A375 (cell line): ENCODE results near the gene FBXO31. TPM values are rescaled to one million over a fixed set of nuclear protein-coding genes. Genes with fewer than 3 reads are reported as not detected.

ENCODE experiments used
- total RNA-seq: library from RNA; depleted of rRNA; stranded (reverse); fragments of >200 nt; shearing (Covaris generic); gene quantifications from 2 replicates; pipeline ENCODE4 v1.2.3, GENCODE V29; 2014; rRNA removed

Gene FBXO31, protein sequence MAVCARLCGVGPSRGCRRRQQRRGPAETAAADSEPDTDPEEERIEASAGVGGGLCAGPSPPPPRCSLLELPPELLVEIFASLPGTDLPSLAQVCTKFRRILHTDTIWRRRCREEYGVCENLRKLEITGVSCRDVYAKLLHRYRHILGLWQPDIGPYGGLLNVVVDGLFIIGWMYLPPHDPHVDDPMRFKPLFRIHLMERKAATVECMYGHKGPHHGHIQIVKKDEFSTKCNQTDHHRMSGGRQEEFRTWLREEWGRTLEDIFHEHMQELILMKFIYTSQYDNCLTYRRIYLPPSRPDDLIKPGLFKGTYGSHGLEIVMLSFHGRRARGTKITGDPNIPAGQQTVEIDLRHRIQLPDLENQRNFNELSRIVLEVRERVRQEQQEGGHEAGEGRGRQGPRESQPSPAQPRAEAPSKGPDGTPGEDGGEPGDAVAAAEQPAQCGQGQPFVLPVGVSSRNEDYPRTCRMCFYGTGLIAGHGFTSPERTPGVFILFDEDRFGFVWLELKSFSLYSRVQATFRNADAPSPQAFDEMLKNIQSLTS
- total RNA-seq: 24.6 and 34.1 TPM in 2 replicates

DNA sequence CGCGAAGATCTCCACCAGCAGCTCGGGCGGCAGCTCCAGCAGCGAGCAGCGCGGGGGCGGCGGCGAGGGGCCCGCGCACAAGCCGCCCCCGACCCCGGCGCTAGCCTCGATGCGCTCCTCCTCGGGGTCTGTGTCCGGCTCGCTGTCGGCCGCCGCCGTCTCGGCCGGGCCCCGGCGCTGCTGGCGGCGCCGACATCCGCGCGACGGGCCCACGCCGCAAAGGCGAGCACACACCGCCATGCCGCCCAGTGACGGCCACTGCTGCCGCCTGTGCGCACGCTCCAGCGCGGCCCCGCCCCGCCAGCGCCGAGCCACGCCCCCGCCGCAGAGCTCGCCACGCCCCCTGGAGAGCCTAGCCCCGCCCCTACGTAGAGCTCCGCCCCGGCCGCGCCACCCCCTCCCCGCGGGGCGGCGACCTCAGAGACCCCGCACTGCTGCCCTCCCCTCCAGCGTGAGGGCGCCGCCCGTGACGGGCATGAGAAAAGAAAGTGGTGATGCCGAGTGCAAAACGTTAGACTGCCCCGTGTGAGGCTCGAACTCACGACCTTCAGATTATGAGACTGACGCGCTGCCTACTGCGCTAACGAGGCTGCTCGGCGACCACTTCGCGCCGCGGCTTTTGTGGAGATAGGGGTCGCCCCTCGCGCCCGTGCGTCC, at the start of gene FBXO31:
FBXO31 (minus strand) TSS at position 272 of the 657 bp plus-strand sequence; CDS start at position 240, 32 bp downstream.

DNA sequence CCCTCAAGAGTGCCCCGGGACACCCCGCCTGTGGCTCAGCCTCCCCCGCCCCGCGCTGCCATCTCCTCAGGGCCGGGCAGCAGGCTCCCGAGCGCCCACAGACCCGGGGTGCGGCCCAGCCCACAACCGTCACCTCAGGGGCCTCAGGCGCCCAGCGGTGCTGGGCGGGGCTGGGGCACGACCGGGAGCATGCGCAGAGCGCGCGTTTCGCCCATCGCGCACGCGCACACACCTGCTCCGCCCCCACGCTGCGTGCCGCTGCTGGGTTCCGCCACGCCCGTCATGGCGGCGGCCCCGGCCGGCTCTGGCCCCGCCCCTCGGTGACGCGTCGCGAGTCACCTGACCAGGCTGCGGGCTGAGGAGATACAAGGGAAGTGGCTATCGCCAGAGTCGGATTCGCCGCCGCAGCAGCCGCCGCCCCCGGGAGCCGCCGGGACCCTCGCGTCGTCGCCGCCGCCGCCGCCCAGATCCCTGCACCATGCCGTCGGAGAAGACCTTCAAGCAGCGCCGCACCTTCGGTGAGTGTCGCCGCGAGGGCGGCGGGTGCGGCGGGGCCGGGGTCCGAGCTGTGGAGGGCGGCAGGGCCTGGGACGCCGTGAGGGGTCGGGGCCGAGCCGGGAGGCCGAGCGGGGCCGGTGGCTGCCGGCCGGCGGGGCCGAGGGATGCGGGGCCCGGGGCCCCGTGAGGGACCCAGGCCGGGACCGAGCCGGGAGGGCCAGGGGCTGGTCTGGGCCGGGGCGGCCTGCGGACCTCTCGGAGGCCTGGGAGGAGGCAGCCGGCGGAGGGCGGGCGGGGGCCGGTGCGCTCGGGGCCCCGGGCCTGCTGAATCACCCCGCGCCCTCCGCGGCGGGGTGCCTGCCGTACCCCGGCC, 8.6 kb upstream of the FBXO31 start, which contains the start of gene MAP1LC3B:
MAP1LC3B (plus strand) TSS at position 387 of the 871 bp plus-strand sequence; CDS start at position 479, 92 bp downstream.

GRCh38 chr16:87316923-87317749, 66.4 kb downstream of the FBXO31 start, which contains the start of gene C16orf95:
TSS of gene C16orf95 (minus strand) at chr16:87317392. CDS start at chr16:87317242, 150 bp downstream.

Other genes with a start within 250 kb of the FBXO31 start
- 1.9 and 3.6 TPM in 2 replicates for gene C16orf95, start 66.4 kb downstream of the FBXO31 start, total RNA-seq
- 13.8 and 21.2 TPM in 2 replicates for gene MAP1LC3B, start 8.6 kb upstream of the FBXO31 start, total RNA-seq
- 3.2 and 3.4 TPM in 2 replicates for gene ZCCHC14, start 109.2 kb upstream of the FBXO31 start, total RNA-seq
- 0.05 TPM in 1 of 2 replicates, not detected in the other for gene JPH3, start 218.7 kb upstream of the FBXO31 start, total RNA-seq